Heart left ventricle (tissue), 16 donors: Measurements from ENCODE around the gene USP34. TPM values are rescaled to one million over a fixed set of nuclear protein-coding genes. Genes with fewer than 3 reads are reported as not detected.

Experiments used
- ATAC-seq, 4 donors: fragments of 200-7000 bp; cut with Tn5 transposase; one replicate each; pipeline ENCODE4 v1.9.1; 2020 to 2022; ENCODE audit warnings: moderate library complexity in 4 of 4, mild to moderate bottlenecking in 3 of 4, moderate number of reproducible peaks in 1 of 4
- DNase-seq, 5 donors: peaks; one replicate each; pipeline ENCODE4 v3.0.0-alpha.2; 2020
- H3K27ac ChIP-seq, 12 donors: fragments of 200-600 bp; sonication (generic) in 4 of 12; one replicate each; pipeline versions ENCODE4 v1.5.0 to v1.8.0; 2016 to 2022; ENCODE audit warnings: mild to moderate bottlenecking in 2 of 12
- H3K27me3 ChIP-seq, 9 donors: fragments of 200-600 bp; sonication (generic) in 2 of 9; one replicate each; pipeline versions ENCODE4 v1.5.1 to v1.8.0; 2016 to 2022; ENCODE audit warnings: mild to moderate bottlenecking in 3 of 9
- H3K36me3 ChIP-seq, 9 donors: fragments of 200-600 bp; sonication (generic) in 2 of 9; one replicate each; pipeline versions ENCODE4 v1.5.0 to v1.8.0; 2018 to 2022; ENCODE audit warnings: mild to moderate bottlenecking in 2 of 9
- H3K4me1 ChIP-seq, 12 donors: fragments of 200-600 bp; sonication (generic) in 4 of 12; one replicate each; pipeline versions ENCODE4 v1.5.0 to v1.8.0; 2016 to 2022; ENCODE audit warnings: mild to moderate bottlenecking in 3 of 12
- H3K4me3 ChIP-seq, 12 donors: fragments of 200-600 bp; sonication (generic) in 4 of 12; one replicate each; pipeline versions ENCODE4 v1.5.0 to v1.8.0; 2017 to 2022; ENCODE audit warnings: mild to moderate bottlenecking in 9 of 12, moderate library complexity in 4 of 12
- H3K9me3 ChIP-seq, 12 donors: fragments of 200-600 bp; sonication (generic) in 4 of 12; one replicate each; pipeline versions ENCODE4 v1.5.0 to v1.8.0; 2016 to 2022; ENCODE audit warnings: mild to moderate bottlenecking in 1 of 12
- POLR2A ChIP-seq, 2 donors: fragments of 450-650 bp; IDR thresholded peaks; one replicate each; pipeline ENCODE4 v1.6.1; 2017; ENCODE audit warnings: antibody characterized with exemption in 2 of 2, mild to moderate bottlenecking in 2 of 2, moderate library complexity in 2 of 2
- WGBS, 4 donors: extraction: QIAGEN DNeasy Blood & Tissue Kit in 2 of 4; methylation state at CpG; one replicate each; pipeline versions ENCODE4 v1.1.5 to v1.1.7; 2013 to 2018; 5-methylcytosine and 5-hydroxymethylcytosine counted together
- intact Hi-C, 10 donors: fragments of 100-400 bp; cut with DNase I; formaldehyde crosslinking; loops; one replicate each; pipeline versions ENCODE4 v1.11.1 to v1.14.2; 2022
- polyA plus RNA-seq, 2 donors: library from polyadenylated mRNA; stranded (reverse); fragments of 200-250 nt; gene quantifications; one replicate each; pipeline ENCODE4 v1.2.3, GENCODE V29; 2013
- total RNA-seq, 9 donors: library from RNA; depleted of rRNA in 2 of 9; stranded (reverse); fragments of >200 nt in 2 of 9; fragmentation: NEBNext Ultra II Directional in 3 of 9; extraction: Animal tissue kit (Norgen Biotek cat#: 25700) in 3 of 9; gene quantifications; one replicate each; pipeline versions ENCODE4 v1.1.0 to v1.2.4, GENCODE V29; 2016 to 2023
- TF ChIP-seq, protein P1 (sequence below), 12 donors: fragments of 200-600 bp; sonication (generic) in 4 of 12; IDR thresholded peaks; one replicate each; pipeline versions ENCODE4 v1.5.0 to v1.8.0; 2018 to 2022; ENCODE audit warnings: antibody characterized with exemption in 12 of 12, mild to moderate bottlenecking in 5 of 12
- donor health status: ischemic (EF 13 %, LVEDD 7.1; RV severe dilation, severe dysfunction).
- donor health status: healthy with polysubstance abuse.
- donor health status: DM: no; HTN: yes; CAD: no.
- donor health status: DM: no; HTN: no; CAD: no.
- donor health status: ischemic (EF 25% LVEDD 6.9; RV normal size, moderate dysfunction).
- donor health status: ischemic (EF 25% LVEDD 5.7; RV mildly dilated, moderate dysfunction).
- donor health status: healthy.
- donor health status: DM: yes; HTN: yes; CAD: no.
- donor health status: ischemic (EF 35%, LVEDD 5.7; RV mildly dilated, moderate dysfunction).
- donor health status: nonischemic (EF 11% LVEDD 7.7; RV severe dilation, severe dysfunction).
- donor health status: DM: yes; HTN: yes; CAD: no.
- donor health status: PGD.
- donor health status: ischemic (EF 29% LVEDD 5.4; RV normal size, mild dysfunction).
- donor health status: nonischemic (EF 23%, LVEDD 6.1; RV moderate dilation, normal function).

The USP34 gene
- total and polyA plus RNA-seq, 11 donors = 33.3 to 82.8 (median 60.6) TPM

DNA sequence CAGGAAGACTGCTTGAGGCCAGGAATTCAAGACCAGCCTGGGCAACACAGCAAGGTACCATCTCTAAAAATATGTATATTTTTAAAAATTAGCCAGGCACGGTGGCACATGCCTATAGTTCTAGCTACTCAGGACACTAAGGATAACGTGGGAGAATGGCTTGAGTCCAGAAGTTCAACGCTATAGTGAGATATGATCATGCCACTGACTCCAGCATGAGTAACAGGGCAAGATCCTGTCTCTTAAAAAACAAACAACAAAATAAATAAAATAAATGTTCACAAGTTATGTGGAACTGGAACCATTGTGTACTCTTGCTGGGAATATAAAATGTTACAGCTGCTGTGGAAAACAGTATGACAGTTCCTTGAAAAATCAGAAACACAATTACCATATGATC lies 47.2 kb downstream of the USP34 start:
- Histone ChIP-seq H3K4me3 (no peak overlapping the region), H3K4me1 (peaks cover 7 to 66% (median 31%) of the 10 kb centered on the region in 12 donors), H3K27me3 (no peaks in the 10 kb centered on the region), H3K9me3 (peaks cover 0 to 4% (median 0%) of the 10 kb centered on the region in 12 donors), H3K36me3 (peaks cover 0 to 7% (median 0%) of the 10 kb centered on the region in 9 donors), H3K27ac (no peak overlapping the region)
- DNase-seq = no peak
- WGBS, 4 donors = 32 to 47% (median 38%) methylated on average over 3 of the region's 3 CpGs
- TF ChIP-seq, protein P1, sequence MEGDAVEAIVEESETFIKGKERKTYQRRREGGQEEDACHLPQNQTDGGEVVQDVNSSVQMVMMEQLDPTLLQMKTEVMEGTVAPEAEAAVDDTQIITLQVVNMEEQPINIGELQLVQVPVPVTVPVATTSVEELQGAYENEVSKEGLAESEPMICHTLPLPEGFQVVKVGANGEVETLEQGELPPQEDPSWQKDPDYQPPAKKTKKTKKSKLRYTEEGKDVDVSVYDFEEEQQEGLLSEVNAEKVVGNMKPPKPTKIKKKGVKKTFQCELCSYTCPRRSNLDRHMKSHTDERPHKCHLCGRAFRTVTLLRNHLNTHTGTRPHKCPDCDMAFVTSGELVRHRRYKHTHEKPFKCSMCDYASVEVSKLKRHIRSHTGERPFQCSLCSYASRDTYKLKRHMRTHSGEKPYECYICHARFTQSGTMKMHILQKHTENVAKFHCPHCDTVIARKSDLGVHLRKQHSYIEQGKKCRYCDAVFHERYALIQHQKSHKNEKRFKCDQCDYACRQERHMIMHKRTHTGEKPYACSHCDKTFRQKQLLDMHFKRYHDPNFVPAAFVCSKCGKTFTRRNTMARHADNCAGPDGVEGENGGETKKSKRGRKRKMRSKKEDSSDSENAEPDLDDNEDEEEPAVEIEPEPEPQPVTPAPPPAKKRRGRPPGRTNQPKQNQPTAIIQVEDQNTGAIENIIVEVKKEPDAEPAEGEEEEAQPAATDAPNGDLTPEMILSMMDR (IDR thresholded peaks at IDR 0.05) = no peak
- TF ChIP-seq POLR2A (IDR thresholded peaks at IDR 0.05) = no peak
- intact Hi-C loops = loop anchor here in 1 of 10 donors (5.0 kb wide), 1 partner anchor 49 kb away; the partner anchor contains the start of gene USP34
- no peak for ATAC-seq

DNA sequence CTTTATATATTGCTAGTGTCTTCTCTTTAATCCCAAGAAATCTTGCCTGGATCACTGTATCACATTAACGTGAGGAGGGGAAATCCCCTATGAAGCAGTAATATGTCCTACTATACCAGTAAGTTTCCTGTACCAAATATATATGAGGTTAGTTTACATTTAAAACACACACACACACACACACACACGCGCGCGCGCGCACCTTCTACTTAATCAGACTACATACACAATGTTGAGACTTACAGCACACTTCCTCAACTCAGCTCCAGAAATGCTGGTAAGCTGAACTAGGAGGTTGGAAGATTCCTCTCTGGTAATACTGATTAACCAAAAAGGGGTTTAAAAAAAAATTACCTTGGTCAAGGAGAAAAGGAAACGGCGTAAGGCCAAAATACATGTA lies 49.3 kb downstream of the USP34 start:
- intact Hi-C loops = loop anchor here in 1 of 10 donors (5.0 kb wide), 1 partner anchor 51 kb away; the partner anchor contains the start of gene USP34
- 91 to 92% (median 92%) methylated on average over 9 of the region's 9 CpGs for WGBS, 4 donors
- Histone ChIP-seq H3K4me3 (no peak overlapping the region), H3K9me3 (no peaks in the 10 kb centered on the region), H3K36me3 (peaks cover 0 to 11% (median 0%) of the 10 kb centered on the region in 9 donors), H3K4me1 (peaks cover 7 to 57% (median 28%) of the 10 kb centered on the region in 12 donors), H3K27me3 (no peaks in the 10 kb centered on the region), H3K27ac (no peak overlapping the region)
- ATAC-seq (no peak), DNase-seq (no peak)
- TF ChIP-seq, protein P1 (IDR thresholded peaks at IDR 0.05) = no peak
- TF ChIP-seq POLR2A (IDR thresholded peaks at IDR 0.05) = no peak

DNA sequence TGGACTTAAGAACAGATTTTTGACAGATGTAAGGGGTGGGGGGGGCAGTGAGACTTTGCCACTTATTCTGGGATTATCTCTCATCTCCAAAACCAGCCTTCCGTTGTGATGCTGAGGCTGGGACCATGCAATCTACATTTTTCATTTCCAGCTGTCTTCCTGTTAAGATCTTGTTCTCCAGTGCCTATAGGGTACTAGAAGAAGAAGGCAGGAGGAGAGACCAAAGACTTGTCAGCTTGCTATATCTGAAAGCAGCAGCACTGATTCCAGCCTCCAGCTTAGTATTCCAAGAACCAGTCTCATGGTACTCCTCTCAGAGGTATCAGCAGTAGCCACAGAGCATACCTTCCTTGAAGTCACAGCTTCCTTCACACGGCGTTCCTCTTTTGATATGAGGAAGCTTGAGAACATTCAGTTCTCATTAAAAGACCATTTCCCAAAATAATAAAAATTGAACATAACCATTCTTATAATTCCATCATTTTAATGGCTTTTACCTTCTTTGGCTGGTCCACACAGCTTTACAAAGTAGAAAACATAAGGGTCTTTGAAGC lies 49.8 kb downstream of the USP34 start:
- WGBS, 4 donors = 40 to 59% (median 53%) methylated on average over 3 of the region's 3 CpGs

DNA sequence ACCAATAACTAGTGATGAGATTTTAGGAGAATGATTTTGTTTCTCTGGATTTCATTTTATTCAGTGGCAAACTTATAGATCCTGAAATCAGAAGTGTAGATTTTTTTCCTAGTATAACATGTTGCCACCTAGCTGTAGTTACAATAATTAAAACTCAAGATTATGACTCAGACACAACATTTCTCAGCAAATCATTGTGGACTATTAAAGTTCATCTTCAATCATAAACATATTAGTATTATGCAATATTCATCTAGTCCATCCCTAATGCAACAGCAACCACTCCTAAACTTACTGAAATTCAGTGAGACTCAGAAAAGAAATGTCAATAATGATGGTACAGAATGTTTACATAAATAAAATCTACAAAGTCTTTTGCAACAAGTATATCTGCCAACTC lies 51.3 kb downstream of the USP34 start:
- intact Hi-C loops = loop anchor here in 1 of 10 donors (10.0 kb wide), 1 partner anchor 45 kb away; no protein-coding TSS in a partner anchor
- Histone ChIP-seq H3K27ac (no peak overlapping the region), H3K4me1 (peaks cover 7 to 53% (median 31%) of the 10 kb centered on the region in 12 donors), H3K4me3 (no peak overlapping the region), H3K36me3 (peaks cover 0 to 11% (median 0%) of the 10 kb centered on the region in 9 donors), H3K27me3 (no peaks in the 10 kb centered on the region), H3K9me3 (no peaks in the 10 kb centered on the region)
- DNase-seq (no peak), ATAC-seq (no peak)
- no peak for TF ChIP-seq POLR2A (IDR thresholded peaks at IDR 0.05)
- TF ChIP-seq, protein P1 (IDR thresholded peaks at IDR 0.05) = no peak

More for the DNA sequence above, 49.8 kb downstream of the USP34 start:
- no peak overlapping the region for H3K4me3 ChIP-seq
- peaks cover 7 to 56% (median 27%) of the 10 kb centered on the region in 12 donors for H3K4me1 ChIP-seq
- H3K9me3 ChIP-seq = no peaks in the 10 kb centered on the region
- H3K27ac ChIP-seq = no peak overlapping the region
- ATAC-seq = peak in 1 of 4 donors; percentile 31
- H3K27me3 ChIP-seq = no peaks in the 10 kb centered on the region
- DNase-seq = no peak
- peaks cover 0 to 11% (median 0%) of the 10 kb centered on the region in 9 donors for H3K36me3 ChIP-seq
- TF ChIP-seq POLR2A (IDR thresholded peaks at IDR 0.05) = no peak
- TF ChIP-seq, protein P1 (IDR thresholded peaks at IDR 0.05) = no peak
- intact Hi-C loops = loop anchor here in 1 of 10 donors (5.0 kb wide), 1 partner anchor 51 kb away; the partner anchor contains the start of gene USP34
